ENCODE data around the gene SMC5.

Gene SMC5

DNA sequence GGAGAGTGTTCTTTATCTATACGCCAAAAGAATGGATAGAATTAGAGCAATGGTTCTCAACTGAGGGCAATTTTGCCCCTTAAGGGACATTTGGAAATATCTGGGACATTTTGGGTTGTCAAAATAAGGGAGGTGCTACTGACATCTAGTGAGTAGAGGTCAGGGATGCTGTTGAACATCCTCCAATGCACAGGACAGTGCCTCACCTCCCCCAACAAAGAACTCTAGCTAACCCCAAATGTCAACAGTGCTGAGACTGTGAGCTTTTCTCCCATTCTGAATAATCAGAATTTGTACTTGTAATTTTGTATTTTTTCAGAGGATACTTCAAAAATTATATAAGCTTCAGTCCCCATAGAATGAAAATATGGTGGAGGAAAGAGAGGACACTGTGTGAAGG lies 8.6 kb upstream of the SMC5 start:
- TF ChIP-seq, protein P1, sequence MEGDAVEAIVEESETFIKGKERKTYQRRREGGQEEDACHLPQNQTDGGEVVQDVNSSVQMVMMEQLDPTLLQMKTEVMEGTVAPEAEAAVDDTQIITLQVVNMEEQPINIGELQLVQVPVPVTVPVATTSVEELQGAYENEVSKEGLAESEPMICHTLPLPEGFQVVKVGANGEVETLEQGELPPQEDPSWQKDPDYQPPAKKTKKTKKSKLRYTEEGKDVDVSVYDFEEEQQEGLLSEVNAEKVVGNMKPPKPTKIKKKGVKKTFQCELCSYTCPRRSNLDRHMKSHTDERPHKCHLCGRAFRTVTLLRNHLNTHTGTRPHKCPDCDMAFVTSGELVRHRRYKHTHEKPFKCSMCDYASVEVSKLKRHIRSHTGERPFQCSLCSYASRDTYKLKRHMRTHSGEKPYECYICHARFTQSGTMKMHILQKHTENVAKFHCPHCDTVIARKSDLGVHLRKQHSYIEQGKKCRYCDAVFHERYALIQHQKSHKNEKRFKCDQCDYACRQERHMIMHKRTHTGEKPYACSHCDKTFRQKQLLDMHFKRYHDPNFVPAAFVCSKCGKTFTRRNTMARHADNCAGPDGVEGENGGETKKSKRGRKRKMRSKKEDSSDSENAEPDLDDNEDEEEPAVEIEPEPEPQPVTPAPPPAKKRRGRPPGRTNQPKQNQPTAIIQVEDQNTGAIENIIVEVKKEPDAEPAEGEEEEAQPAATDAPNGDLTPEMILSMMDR (IDR thresholded peaks at IDR 0.05; ENCODE audit: poor library complexity, severe bottlenecking), result no peak
- Histone ChIP-seq H3K36me3 (ENCODE audit: low read depth) (no peaks in the 10 kb centered on the region), H3K4me3 (ENCODE audit: severe bottlenecking) (no peak overlapping the region)

DNA sequence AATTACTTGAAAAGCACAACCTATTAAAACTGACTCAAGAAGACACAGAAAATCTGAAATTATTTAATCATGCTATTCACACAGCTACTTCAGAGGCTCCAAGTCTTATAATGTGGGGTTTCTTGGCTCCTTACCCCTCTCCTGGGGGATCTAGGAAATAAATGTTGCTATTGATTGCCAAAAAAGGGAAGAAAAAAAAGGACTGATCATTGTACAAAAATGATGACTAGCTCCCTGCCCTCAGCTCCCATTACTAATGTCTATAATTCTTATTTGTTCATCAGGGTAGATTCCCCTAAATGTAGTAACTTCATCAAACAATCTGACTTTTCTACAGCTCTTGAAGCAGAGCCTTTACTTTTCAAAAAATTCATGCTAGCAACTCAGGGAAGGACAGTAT lies 3.3 kb upstream of the SMC5 start:
- H3K27me3 ChIP-seq (ENCODE audit: insufficient read depth, poor library complexity, severe bottlenecking), result no peaks in the 10 kb centered on the region
- H3K9me3 ChIP-seq (ENCODE audit: severe bottlenecking), result no peaks in the 10 kb centered on the region
- peak overlapping the region; percentile 85 for H3K27ac ChIP-seq (ENCODE audit: poor library complexity, severe bottlenecking)
- DNase-seq (ENCODE audit: low spot score) (no peak), ATAC-seq (ENCODE audit: low read depth) (no peak)
- peaks cover 34% of the 10 kb centered on the region for H3K4me1 ChIP-seq (ENCODE audit: insufficient read depth, poor library complexity, severe bottlenecking)
- peaks cover 3% of the 10 kb centered on the region for H3K36me3 ChIP-seq (ENCODE audit: low read depth)
- peak overlapping the region; percentile 18 for H3K4me3 ChIP-seq (ENCODE audit: severe bottlenecking)
- TF ChIP-seq, protein P1 (IDR thresholded peaks at IDR 0.05; ENCODE audit: poor library complexity, severe bottlenecking), result no peak

More for the DNA sequence above, 8.6 kb upstream of the SMC5 start:
- Histone ChIP-seq H3K27ac (ENCODE audit: poor library complexity, severe bottlenecking) (no peak overlapping the region), H3K9me3 (ENCODE audit: severe bottlenecking) (no peaks in the 10 kb centered on the region), H3K27me3 (ENCODE audit: insufficient read depth, poor library complexity, severe bottlenecking) (no peaks in the 10 kb centered on the region), H3K4me1 (ENCODE audit: insufficient read depth, poor library complexity, severe bottlenecking) (peaks cover 9% of the 10 kb centered on the region)
- no peak for DNase-seq (ENCODE audit: low spot score)
- no peak for ATAC-seq (ENCODE audit: low read depth)

DNA sequence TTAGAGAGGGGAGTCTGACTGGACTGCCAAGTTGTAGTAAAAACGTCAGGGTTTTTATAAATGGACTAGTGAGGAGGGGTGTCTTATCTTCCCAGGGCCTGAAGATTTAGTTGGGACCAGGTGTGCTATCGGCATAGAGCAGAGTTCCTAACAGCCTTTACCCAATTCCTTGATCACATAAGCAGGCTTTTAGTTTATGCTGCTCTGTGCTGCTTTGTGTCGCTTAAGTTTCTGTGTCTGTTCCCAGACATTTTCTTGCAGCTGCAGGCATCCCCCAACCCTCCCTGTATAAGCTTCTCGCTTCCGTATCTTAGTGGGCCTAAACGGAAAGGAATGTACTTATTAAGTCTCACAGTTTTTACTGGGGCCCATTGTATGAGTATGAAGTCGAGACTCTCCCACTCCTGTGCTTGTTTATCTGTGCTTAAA lies 2.6 kb upstream of the SMC5 start:
- peak overlapping the region; percentile 85 for H3K27ac ChIP-seq (ENCODE audit: poor library complexity, severe bottlenecking)
- H3K9me3 ChIP-seq (ENCODE audit: severe bottlenecking), result no peaks in the 10 kb centered on the region
- no peak for DNase-seq (ENCODE audit: low spot score)
- TF ChIP-seq, protein P1 (IDR thresholded peaks at IDR 0.05; ENCODE audit: poor library complexity, severe bottlenecking), result no peak
- H3K36me3 ChIP-seq (ENCODE audit: low read depth), result peaks cover 10% of the 10 kb centered on the region
- H3K4me3 ChIP-seq (ENCODE audit: severe bottlenecking), result peak overlapping the region; percentile 18
- H3K27me3 ChIP-seq (ENCODE audit: insufficient read depth, poor library complexity, severe bottlenecking), result no peaks in the 10 kb centered on the region
- peaks cover 40% of the 10 kb centered on the region for H3K4me1 ChIP-seq (ENCODE audit: insufficient read depth, poor library complexity, severe bottlenecking)
- ATAC-seq (ENCODE audit: low read depth), result peak; percentile 70

DNA sequence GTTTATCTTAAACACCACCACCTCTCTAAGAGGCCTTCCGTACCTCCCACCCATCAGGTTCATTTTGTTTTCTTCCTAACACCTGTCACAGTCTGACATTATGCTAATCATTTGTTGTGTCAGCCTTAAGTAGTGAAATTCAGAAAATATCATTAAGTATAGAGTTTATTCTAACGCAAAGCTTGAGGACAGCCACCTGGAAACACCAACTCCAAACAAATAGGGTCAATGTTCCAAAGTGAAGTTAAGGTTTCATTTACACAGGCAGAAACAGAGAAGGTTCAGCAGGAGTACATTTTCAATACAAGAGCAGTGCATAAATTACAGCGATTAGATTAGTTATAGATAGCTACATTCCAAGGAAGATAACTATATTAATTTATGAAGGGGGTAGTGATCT lies 1.3 kb upstream of the SMC5 start:
- DNase-seq (ENCODE audit: low spot score) (no peak), ATAC-seq (ENCODE audit: low read depth) (no peak)
- H3K9me3 ChIP-seq (ENCODE audit: severe bottlenecking), result no peaks in the 10 kb centered on the region
- TF ChIP-seq, protein P1 (IDR thresholded peaks at IDR 0.05; ENCODE audit: poor library complexity, severe bottlenecking), result no peak
- H3K4me1 ChIP-seq (ENCODE audit: insufficient read depth, poor library complexity, severe bottlenecking), result peaks cover 54% of the 10 kb centered on the region
- H3K27ac ChIP-seq (ENCODE audit: poor library complexity, severe bottlenecking), result peak overlapping the region; percentile 85
- peaks cover 23% of the 10 kb centered on the region for H3K36me3 ChIP-seq (ENCODE audit: low read depth)
- H3K27me3 ChIP-seq (ENCODE audit: insufficient read depth, poor library complexity, severe bottlenecking), result no peaks in the 10 kb centered on the region
- peak overlapping the region; percentile 72 for H3K4me3 ChIP-seq (ENCODE audit: severe bottlenecking)

DNA sequence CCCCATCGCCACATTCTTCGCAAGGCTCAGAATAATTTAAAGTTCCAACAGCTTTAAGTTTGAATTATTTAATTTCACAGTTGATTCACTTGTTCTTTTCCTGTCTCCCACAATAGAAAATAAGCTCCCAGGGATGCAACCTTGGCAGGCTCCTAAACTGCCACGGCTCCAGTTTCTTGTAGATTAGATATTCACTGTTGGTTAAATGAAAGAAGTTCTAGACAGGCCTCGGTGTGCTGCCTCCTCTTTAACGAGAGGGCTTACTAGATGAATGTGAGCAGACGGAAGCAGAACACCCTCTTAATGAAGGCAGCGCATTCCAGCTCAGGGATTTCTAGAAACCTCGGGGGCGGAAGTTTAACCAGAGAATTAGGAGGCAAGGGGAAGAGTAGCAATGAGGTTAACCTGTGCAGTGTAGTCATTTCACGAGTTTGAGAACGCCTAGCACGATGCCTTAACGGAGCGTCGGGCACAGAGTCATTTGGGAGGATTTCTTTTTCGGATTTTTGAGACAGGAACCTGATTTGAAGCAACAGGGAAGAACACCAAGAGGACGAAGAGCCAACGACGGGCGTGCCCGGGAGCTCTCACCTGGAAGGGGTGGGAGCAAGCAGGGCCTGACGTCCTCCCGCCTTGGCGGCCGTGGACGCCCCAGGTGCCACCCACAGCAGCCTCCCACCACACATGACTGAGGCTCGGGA lies 637 bp upstream of the SMC5 start:
- peak; percentile 82 for DNase-seq (ENCODE audit: low spot score)
- Histone ChIP-seq H3K27me3 (ENCODE audit: insufficient read depth, poor library complexity, severe bottlenecking) (no peaks in the 10 kb centered on the region), H3K4me3 (ENCODE audit: severe bottlenecking) (peak overlapping the region; percentile 72), H3K4me1 (ENCODE audit: insufficient read depth, poor library complexity, severe bottlenecking) (peaks cover 60% of the 10 kb centered on the region), H3K9me3 (ENCODE audit: severe bottlenecking) (no peaks in the 10 kb centered on the region), H3K36me3 (ENCODE audit: low read depth) (peaks cover 30% of the 10 kb centered on the region), H3K27ac (ENCODE audit: poor library complexity, severe bottlenecking) (peak overlapping the region; percentile 85)
- peak; percentile 69 for ATAC-seq (ENCODE audit: low read depth)
- TF ChIP-seq, protein P1 (IDR thresholded peaks at IDR 0.05; ENCODE audit: poor library complexity, severe bottlenecking), result no peak
